Measurements from ENCODE around the gene SIL1. TPM values are rescaled to one million over a fixed set of nuclear protein-coding genes. Genes with fewer than 3 reads are reported as not detected.
"Not testable (repeated sequence)": the region's sequence is repeated elsewhere in the genome, so short reads cannot be mapped to it uniquely, and the experiment has no call there.

SIL1 gene
- total and polyA plus RNA-seq, 7 donors: 7.8 to 60.8 (median 33.0) TPM

GRCh38 chr5:139194486-139194885, 3.7 kb downstream of the SIL1 start:
- H3K4me1 ChIP-seq: peaks cover 0 to 30% (median 20%) of the 10 kb centered on the region in 4 donors
- WGBS, 2 donors: 94 to 95% methylated on average over 3 of the region's 3 CpGs
- intact Hi-C loops (cut with DNase I): loop anchor here (10.0 kb wide), 1 partner anchor 620 kb away; the partner anchor contains the start of gene HSPA9

GRCh38 chr5:139193928-139194327, 4.2 kb downstream of the SIL1 start:
- Histone ChIP-seq H3K9me3 (no peaks in the 10 kb centered on the region), H3K36me3 (no peaks in the 10 kb centered on the region), H3K27me3 (no peaks in the 10 kb centered on the region), H3K27ac (no peak overlapping the region), H3K4me1 (peaks cover 0 to 34% (median 20%) of the 10 kb centered on the region in 4 donors), H3K4me3 (no peak overlapping the region)
- no peak for DNase-seq
- WGBS, 2 donors: 80 to 89% methylated on average over 1 of the region's 1 CpG
- intact Hi-C loops (cut with DNase I): loop anchor here (10.0 kb wide), 1 partner anchor 619 kb away; the partner anchor contains the start of gene HSPA9
- TF ChIP-seq EP300 (IDR thresholded peaks at IDR 0.05): no peak
- TF ChIP-seq POLR2AphosphoS5 (IDR thresholded peaks at IDR 0.05): no peak
- no peak for TF ChIP-seq POLR2A (IDR thresholded peaks at IDR 0.05)
- TF ChIP-seq, protein P1, sequence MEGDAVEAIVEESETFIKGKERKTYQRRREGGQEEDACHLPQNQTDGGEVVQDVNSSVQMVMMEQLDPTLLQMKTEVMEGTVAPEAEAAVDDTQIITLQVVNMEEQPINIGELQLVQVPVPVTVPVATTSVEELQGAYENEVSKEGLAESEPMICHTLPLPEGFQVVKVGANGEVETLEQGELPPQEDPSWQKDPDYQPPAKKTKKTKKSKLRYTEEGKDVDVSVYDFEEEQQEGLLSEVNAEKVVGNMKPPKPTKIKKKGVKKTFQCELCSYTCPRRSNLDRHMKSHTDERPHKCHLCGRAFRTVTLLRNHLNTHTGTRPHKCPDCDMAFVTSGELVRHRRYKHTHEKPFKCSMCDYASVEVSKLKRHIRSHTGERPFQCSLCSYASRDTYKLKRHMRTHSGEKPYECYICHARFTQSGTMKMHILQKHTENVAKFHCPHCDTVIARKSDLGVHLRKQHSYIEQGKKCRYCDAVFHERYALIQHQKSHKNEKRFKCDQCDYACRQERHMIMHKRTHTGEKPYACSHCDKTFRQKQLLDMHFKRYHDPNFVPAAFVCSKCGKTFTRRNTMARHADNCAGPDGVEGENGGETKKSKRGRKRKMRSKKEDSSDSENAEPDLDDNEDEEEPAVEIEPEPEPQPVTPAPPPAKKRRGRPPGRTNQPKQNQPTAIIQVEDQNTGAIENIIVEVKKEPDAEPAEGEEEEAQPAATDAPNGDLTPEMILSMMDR (IDR thresholded peaks at IDR 0.05): no peak

More at GRCh38 chr5:139194486-139194885, 3.7 kb downstream of the SIL1 start:
- H3K27ac ChIP-seq: no peak overlapping the region
- H3K27me3 ChIP-seq: no peaks in the 10 kb centered on the region
- no peak for DNase-seq
- H3K9me3 ChIP-seq: no peaks in the 10 kb centered on the region
- no peak for TF ChIP-seq EP300 (IDR thresholded peaks at IDR 0.05)
- no peak for TF ChIP-seq POLR2AphosphoS5 (IDR thresholded peaks at IDR 0.05)
- TF ChIP-seq, protein P1 (IDR thresholded peaks at IDR 0.05): no peak
- no peak for TF ChIP-seq POLR2A (IDR thresholded peaks at IDR 0.05)
- no peak overlapping the region for H3K4me3 ChIP-seq
- no peaks in the 10 kb centered on the region for H3K36me3 ChIP-seq

GRCh38 chr5:139192906-139193305, 5.3 kb downstream of the SIL1 start:
- intact Hi-C loops (cut with DNase I): loop anchor here (10.0 kb wide), 1 partner anchor 618 kb away; the partner anchor contains the start of gene HSPA9
- not testable (repeated sequence) for H3K9me3 ChIP-seq, H3K4me3 ChIP-seq, H3K27me3 ChIP-seq, DNase-seq, H3K36me3 ChIP-seq, H3K27ac ChIP-seq
- peaks cover 0 to 34% (median 20%) of the 10 kb centered on the region in 4 donors for H3K4me1 ChIP-seq
- 79 to 87% methylated on average over 4 of the region's 4 CpGs for WGBS, 2 donors

- 94 to 99% methylated on average over 3 of the region's 3 CpGs for WGBS, 2 donors
- intact Hi-C loops (cut with DNase I): loop anchor here (10.0 kb wide), 1 partner anchor 617 kb away; the partner anchor contains the start of gene HSPA9
Measured at GRCh38 chr5:139191954-139192353, 6.2 kb downstream of the SIL1 start.

GRCh38 chr5:139190125-139190524, 8.0 kb downstream of the SIL1 start:
- H3K27me3 ChIP-seq: no peaks in the 10 kb centered on the region
- intact Hi-C loops (cut with DNase I): loop anchor here (10.0 kb wide), 1 partner anchor 615 kb away; the partner anchor contains the start of gene HSPA9
- peaks cover 0 to 6% (median 0%) of the 10 kb centered on the region in 4 donors for H3K36me3 ChIP-seq
- 59 to 75% methylated on average over 3 of the region's 3 CpGs for WGBS, 2 donors
- no peaks in the 10 kb centered on the region for H3K9me3 ChIP-seq
- DNase-seq: peak; percentile 27
- H3K27ac ChIP-seq: peak overlapping the region; percentile 5 to 70 (median 31)
- H3K4me1 ChIP-seq: peaks cover 0 to 41% (median 35%) of the 10 kb centered on the region in 4 donors
- H3K4me3 ChIP-seq: no peak overlapping the region
- no peak for TF ChIP-seq EP300 (IDR thresholded peaks at IDR 0.05)

More at GRCh38 chr5:139191954-139192353, 6.2 kb downstream of the SIL1 start:
- not testable (repeated sequence) for H3K27ac ChIP-seq, H3K27me3 ChIP-seq, H3K9me3 ChIP-seq, H3K4me3 ChIP-seq, H3K36me3 ChIP-seq
- DNase-seq: peak; percentile 6
- H3K4me1 ChIP-seq: peaks cover 0 to 29% (median 18%) of the 10 kb centered on the region in 4 donors

- H3K36me3 ChIP-seq: peaks cover 0 to 6% (median 0%) of the 10 kb centered on the region in 4 donors
- H3K4me3 ChIP-seq: no peak overlapping the region
- TF ChIP-seq POLR2A (IDR thresholded peaks at IDR 0.05) (no peak), POLR2AphosphoS5 (IDR thresholded peaks at IDR 0.05) (no peak), EP300 (IDR thresholded peaks at IDR 0.05) (no peak)
- TF ChIP-seq, protein P1 (IDR thresholded peaks at IDR 0.05): no peak
- peaks cover 0 to 55% (median 49%) of the 10 kb centered on the region in 4 donors for H3K4me1 ChIP-seq
- no peaks in the 10 kb centered on the region for H3K9me3 ChIP-seq
- intact Hi-C loops (cut with DNase I): no loop called here
- peak overlapping the region in 1 of 4 donors; percentile 35 for H3K27ac ChIP-seq
- no peaks in the 10 kb centered on the region for H3K27me3 ChIP-seq
- peak; percentile 14 for DNase-seq
- 90 to 92% methylated on average over 5 of the region's 5 CpGs for WGBS, 2 donors
Measured at GRCh38 chr5:139188558-139189270, 9.5 kb downstream of the SIL1 start.
